GM12865 (cell line): ENCODE measurements around the gene PTAFR.
A peak's percentile ranks its signal among the peaks of the same experiment; 100 is the strongest.

Experiments used
- DNase-seq: peaks from one replicate; pipeline ENCODE4 v3.0.0; 2010; ENCODE audit warnings: low read depth
- H3K4me3 ChIP-seq: 2 replicates; pipeline ENCODE4 v1.5.1; 2011; ENCODE audit warnings: mild to moderate bottlenecking, low read depth, low read length, control low read depth
- CTCF ChIP-seq: IDR thresholded peaks from 2 replicates; pipeline ENCODE4 v1.5.1; 2011; ENCODE audit warnings: low read length, control low read depth, low read depth, inconsistent platforms; ENCODE audit not compliant: insufficient read depth; ENCODE audit errors: missing control alignments

The PTAFR gene

DNA sequence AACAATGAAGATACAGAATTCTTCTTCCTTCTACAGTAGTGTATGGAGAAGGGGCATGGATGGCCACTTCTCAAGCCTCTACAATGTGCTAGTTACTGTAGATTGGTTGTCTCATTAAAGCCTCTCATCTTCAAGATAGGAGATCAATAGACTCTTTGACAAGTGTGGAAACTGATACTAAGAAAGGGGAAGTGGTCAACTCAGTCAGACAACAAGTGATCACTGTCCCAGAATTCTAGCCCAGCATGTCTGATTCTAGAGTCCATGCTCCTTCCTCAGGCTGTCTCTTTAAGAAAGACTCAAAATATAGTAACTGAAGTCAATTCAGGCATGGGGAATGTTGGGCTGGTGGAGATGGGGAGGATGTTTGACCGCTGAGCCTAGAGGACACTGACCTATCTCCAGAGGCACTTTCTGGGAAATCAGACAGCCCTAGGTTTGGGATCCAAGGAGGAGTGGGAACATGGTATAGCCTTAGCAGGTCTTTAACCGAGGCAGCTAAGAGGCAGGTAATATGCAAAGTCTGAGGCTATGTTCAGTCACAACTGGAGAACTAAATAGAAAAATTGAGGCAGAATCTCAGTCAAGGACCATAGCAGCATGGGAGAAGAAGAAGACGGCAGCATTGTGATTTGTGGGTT lies 48.8 kb downstream of the PTAFR start:
- peak; percentile 82 for DNase-seq
- no peak for TF ChIP-seq CTCF
- H3K4me3 ChIP-seq = no peak overlapping the region

- no peak for DNase-seq
- no peak for TF ChIP-seq CTCF
- H3K4me3 ChIP-seq = no peak overlapping the region
Measured at GRCh38 chr1:28126783-28127490, 49.6 kb downstream of the PTAFR start.

DNA sequence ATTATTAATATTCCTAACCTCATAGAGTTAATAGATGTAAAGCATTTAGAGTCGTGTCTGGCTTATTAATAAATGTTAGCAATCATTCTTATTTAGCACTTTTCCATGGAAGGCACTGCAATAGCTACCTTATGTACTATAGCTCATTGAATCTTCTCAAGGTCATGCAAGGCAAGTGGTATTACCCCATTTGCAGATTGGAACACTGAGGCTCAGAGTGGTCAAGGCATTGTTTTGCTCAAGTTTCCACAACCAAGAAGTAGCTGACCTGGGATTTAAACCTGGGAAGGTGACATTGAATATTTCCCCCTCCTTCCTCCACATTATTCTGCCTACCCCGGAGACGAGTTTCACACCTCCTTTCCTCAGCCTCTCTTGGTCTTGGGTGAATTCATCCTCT lies 50.3 kb downstream of the PTAFR start:
- DNase-seq = no peak
- no peak for TF ChIP-seq CTCF
- no peak overlapping the region for H3K4me3 ChIP-seq

GRCh38 chr1:28123461-28123961 lies 53.0 kb downstream of the PTAFR start:
- no peak for DNase-seq
- H3K4me3 ChIP-seq = no peak overlapping the region

GRCh38 chr1:28122183-28122582 lies 54.3 kb downstream of the PTAFR start:
- TF ChIP-seq CTCF = no peak
- DNase-seq = no peak
- H3K4me3 ChIP-seq = no peak overlapping the region

More at GRCh38 chr1:28123461-28123961, 53.0 kb downstream of the PTAFR start:
- TF ChIP-seq CTCF = no peak

GRCh38 chr1:28119556-28119955 lies 56.9 kb downstream of the PTAFR start:
- peak; percentile 27 for DNase-seq
- TF ChIP-seq CTCF = no peak
- H3K4me3 ChIP-seq = no peak overlapping the region
